PC-3 (cell line): Measurements from ENCODE around the gene FHL3.

Experiments used
- CTCF ChIP-seq: fragments of 300-600 bp; sonication (generic); conservative IDR thresholded peaks from 2 replicates; pipeline ENCODE4 v1.5.1; 2017; ENCODE audit warnings: antibody characterized with exemption, low read depth, mild to moderate bottlenecking, low read length
- EZH2 ChIP-seq: fragments of 300-600 bp; sonication (generic); IDR thresholded peaks from one replicate; pipeline ENCODE4 v1.6.1; 2017; ENCODE audit warnings: antibody characterized with exemption, mild to moderate bottlenecking, low read length; ENCODE audit not compliant: unreplicated experiment

GRCh38 chr1:38046884-38047602, 41.7 kb upstream of the FHL3 start:
- TF ChIP-seq CTCF (no peak), EZH2 (no peak)
